Stimulated activated CD8-positive, alpha-beta memory T cell treated with anti-CD3 and anti-CD28 coated beads, Interleukin-7, amount 100 ng/mL, for 24 hours (primary cell): ENCODE data around the gene MARCHF4.

Source experiments
- DNase-seq: peaks from one replicate; pipeline ENCODE4 v3.0.0-alpha.2; 2020; ENCODE audit warnings: low read depth

MARCHF4 gene

GRCh38 chr2:216349366-216349765, 22.9 kb downstream of the MARCHF4 start:
- DNase-seq = no peak

- no peak for DNase-seq
Measured at GRCh38 chr2:216348756-216349308, 23.5 kb downstream of the MARCHF4 start.

GRCh38 chr2:216346781-216347180, 25.5 kb downstream of the MARCHF4 start:
- no peak for DNase-seq

- no peak for DNase-seq
Measured at GRCh38 chr2:216345846-216346245, 26.4 kb downstream of the MARCHF4 start.

- no peak for DNase-seq
Measured at GRCh38 chr2:216344950-216345300, 27.4 kb downstream of the MARCHF4 start.

- DNase-seq = no peak
Measured at GRCh38 chr2:216344206-216344949, 27.9 kb downstream of the MARCHF4 start.

GRCh38 chr2:216343221-216343980, 28.9 kb downstream of the MARCHF4 start:
- DNase-seq = no peak

- no peak for DNase-seq
Measured at GRCh38 chr2:216341121-216341520, 31.2 kb downstream of the MARCHF4 start.

- DNase-seq = no peak
Measured at GRCh38 chr2:216340280-216340631, 32.0 kb downstream of the MARCHF4 start.

GRCh38 chr2:216339456-216340279, 32.6 kb downstream of the MARCHF4 start:
- no peak for DNase-seq

- DNase-seq = no peak
Measured at GRCh38 chr2:216335252-216335651, 37.0 kb downstream of the MARCHF4 start.

GRCh38 chr2:216328347-216328746, 43.9 kb downstream of the MARCHF4 start:
- DNase-seq = no peak

GRCh38 chr2:216327447-216327935, 44.8 kb downstream of the MARCHF4 start:
- DNase-seq = no peak
